ENCODE results near the gene SLC15A3. TPM values are rescaled to one million over a fixed set of nuclear protein-coding genes. Genes with fewer than 3 reads are reported as not detected.
A peak's percentile ranks its signal among the peaks of the same experiment; 100 is the strongest.

SLC15A3 gene
- total and polyA plus RNA-seq, 10 donors: 62.9 to 139 (median 115) TPM

GRCh38 chr11:60915248-60915914, 36.6 kb downstream of the SLC15A3 start:
- peaks cover under 1 to 10% (median 8%) of the 10 kb centered on the region in 6 donors for H3K36me3 ChIP-seq
- TF ChIP-seq POLR2A (IDR thresholded peaks at IDR 0.05) (no peak), CTCF (IDR thresholded peaks at IDR 0.05 in 8 of 11, conservative IDR thresholded peaks at IDR 0.05 in 3 of 11) (peak in 8 of 11 experiments; percentile 25 to 60 (median 45)), POLR2AphosphoS5 (IDR thresholded peaks at IDR 0.05) (peak; percentile 43 to 69 (median 57))
- peak; percentile 93 for DNase-seq
- no peaks in the 10 kb centered on the region for H3K9me3 ChIP-seq
- WGBS, 5 donors: 2 to 3% (median 3%) methylated on average over 16 to 17 of the region's 17 CpGs
- intact Hi-C loops (cut with DNase I; ENCODE audit: low total_unique reads): no loop called here
- H3K27ac ChIP-seq: peak overlapping the region; percentile 91 to 97 (median 96)
- H3K4me1 ChIP-seq: peaks cover 50 to 97% (median 83%) of the 10 kb centered on the region in 6 donors
- H3K27me3 ChIP-seq (replicated peaks in 1 of 7): no peaks in the 10 kb centered on the region
- H3K4me3 ChIP-seq: peak overlapping the region; percentile 75 to 98 (median 87)

GRCh38 chr11:60914633-60915247, 37.2 kb downstream of the SLC15A3 start:
- Histone ChIP-seq H3K27me3 (replicated peaks in 1 of 7) (no peaks in the 10 kb centered on the region), H3K4me3 (peak overlapping the region; percentile 75 to 98 (median 87)), H3K36me3 (peaks cover 0 to 4% (median 2%) of the 10 kb centered on the region in 6 donors), H3K27ac (peak overlapping the region; percentile 91 to 97 (median 96)), H3K4me1 (peaks cover 47 to 98% (median 84%) of the 10 kb centered on the region in 6 donors), H3K9me3 (no peaks in the 10 kb centered on the region)
- WGBS, 5 donors: 1 to 2% (median 1%) methylated on average over 18 to 31 of the region's 31 CpGs
- DNase-seq: no peak
- TF ChIP-seq POLR2AphosphoS5 (IDR thresholded peaks at IDR 0.05): no peak
- no peak for TF ChIP-seq POLR2A (IDR thresholded peaks at IDR 0.05)
- no peak for TF ChIP-seq CTCF (IDR thresholded peaks at IDR 0.05 in 8 of 11, conservative IDR thresholded peaks at IDR 0.05 in 3 of 11)
- intact Hi-C loops (cut with DNase I; ENCODE audit: low total_unique reads): no loop called here

GRCh38 chr11:60913793-60914632, 38.0 kb downstream of the SLC15A3 start, which contains the start of gene TMEM109:
Gene TMEM109, plus strand, starts transcription at chr11:60914158. Its CDS starts 5,536 bp downstream, at chr11:60919694.
- 0 to 1% (median 0%) methylated on average over 37 to 70 of the region's 70 CpGs for WGBS, 5 donors
- Histone ChIP-seq H3K36me3 (no peaks in the 10 kb centered on the region), H3K4me1 (peaks cover 40 to 97% (median 78%) of the 10 kb centered on the region in 6 donors), H3K9me3 (no peaks in the 10 kb centered on the region), H3K27me3 (replicated peaks in 1 of 7) (no peaks in the 10 kb centered on the region), H3K27ac (peak within 1 kb of the TSS; percentile 91 to 97 (median 96)), H3K4me3 (peak within 1 kb of the TSS; percentile 75 to 98 (median 87))
- peak in 5 of 11 experiments; percentile 6 to 27 (median 20) for TF ChIP-seq CTCF (IDR thresholded peaks at IDR 0.05 in 8 of 11, conservative IDR thresholded peaks at IDR 0.05 in 3 of 11)
- peak; percentile 83 to 93 (median 84) for TF ChIP-seq POLR2AphosphoS5 (IDR thresholded peaks at IDR 0.05)
- peak in 1 of 3 donors; percentile 48 for TF ChIP-seq POLR2A (IDR thresholded peaks at IDR 0.05)
- peak; percentile 96 for DNase-seq
- intact Hi-C loops (cut with DNase I; ENCODE audit: low total_unique reads): no loop called here
